ENCODE measurements around the gene MACROD2. TPM values are rescaled to one million over a fixed set of nuclear protein-coding genes. Genes with fewer than 3 reads are reported as not detected.

Gene MACROD2
- polyA plus RNA-seq, 4 donors = 1.00 to 4.8 (median 1.4) TPM

GRCh38 chr20:14375416-14375985, 380.2 kb downstream of the MACROD2 start:
- Histone ChIP-seq H3K4me1 (ENCODE audit: control insufficient read depth in 3 of 3, insufficient read depth in 2 of 3, low read depth in 1 of 3, low read length in 2 of 3) (peaks cover 0 to 15% (median 0%) of the 10 kb centered on the region in 3 donors), H3K27me3 (ENCODE audit: control insufficient read depth in 3 of 3, insufficient read depth in 3 of 3, low read length in 3 of 3) (no peaks in the 10 kb centered on the region), H3K27ac (ENCODE audit: low read depth in 1 of 3, low read length in 2 of 3) (no peak overlapping the region), H3K36me3 (ENCODE audit: control insufficient read depth in 3 of 3, insufficient read depth in 2 of 3, low read depth in 1 of 3, low read length in 3 of 3) (no peaks in the 10 kb centered on the region), H3K4me3 (ENCODE audit: low read depth in 1 of 3, low read length in 3 of 3) (no peak overlapping the region), H3K9me3 (ENCODE audit: control insufficient read depth in 2 of 2, insufficient read depth in 1 of 2, low read depth in 1 of 2, low read length in 1 of 2) (no peaks in the 10 kb centered on the region)
- DNase-seq (peak in 1 of 2 donors; percentile 8), FAIRE-seq (no peak)
- WGBS, 3 donors = 67 to 88% (median 84%) methylated on average over 4 of the region's 4 CpGs

- Histone ChIP-seq H3K36me3 (ENCODE audit: control insufficient read depth in 3 of 3, insufficient read depth in 2 of 3, low read depth in 1 of 3, low read length in 3 of 3) (no peaks in the 10 kb centered on the region), H3K9me3 (ENCODE audit: control insufficient read depth in 2 of 2, insufficient read depth in 1 of 2, low read depth in 1 of 2, low read length in 1 of 2) (no peaks in the 10 kb centered on the region), H3K27ac (ENCODE audit: low read depth in 1 of 3, low read length in 2 of 3) (peak overlapping the region in 1 of 3 donors; percentile 25), H3K27me3 (ENCODE audit: control insufficient read depth in 3 of 3, insufficient read depth in 3 of 3, low read length in 3 of 3) (no peaks in the 10 kb centered on the region), H3K4me1 (ENCODE audit: control insufficient read depth in 3 of 3, insufficient read depth in 2 of 3, low read depth in 1 of 3, low read length in 2 of 3) (peaks cover 0 to 15% (median 0%) of the 10 kb centered on the region in 3 donors), H3K4me3 (ENCODE audit: low read depth in 1 of 3, low read length in 3 of 3) (no peak overlapping the region)
- FAIRE-seq (no peak), DNase-seq (peak; percentile 26 to 78)
Observed at GRCh38 chr20:14378326-14378725, 383.0 kb downstream of the MACROD2 start.

GRCh38 chr20:14383335-14383734, 388.0 kb downstream of the MACROD2 start:
- H3K4me3 ChIP-seq (ENCODE audit: low read depth in 1 of 3, low read length in 3 of 3) = no peak overlapping the region
- no peaks in the 10 kb centered on the region for H3K36me3 ChIP-seq (ENCODE audit: control insufficient read depth in 3 of 3, insufficient read depth in 2 of 3, low read depth in 1 of 3, low read length in 3 of 3)
- H3K4me1 ChIP-seq (ENCODE audit: control insufficient read depth in 3 of 3, insufficient read depth in 2 of 3, low read depth in 1 of 3, low read length in 2 of 3) = peaks cover 0 to 4% (median 0%) of the 10 kb centered on the region in 3 donors
- no peak overlapping the region for H3K27ac ChIP-seq (ENCODE audit: low read depth in 1 of 3, low read length in 2 of 3)
- no peaks in the 10 kb centered on the region for H3K27me3 ChIP-seq (ENCODE audit: control insufficient read depth in 3 of 3, insufficient read depth in 3 of 3, low read length in 3 of 3)
- 70 to 90% (median 83%) methylated on average over 5 of the region's 5 CpGs for WGBS, 3 donors
- FAIRE-seq = no peak
- no peak for DNase-seq
- H3K9me3 ChIP-seq (ENCODE audit: control insufficient read depth in 2 of 2, insufficient read depth in 1 of 2, low read depth in 1 of 2, low read length in 1 of 2) = no peaks in the 10 kb centered on the region

GRCh38 chr20:14384416-14385175, 389.3 kb downstream of the MACROD2 start:
- WGBS, 3 donors = 26 to 38% (median 34%) methylated on average over 1 of the region's 1 CpG
- Histone ChIP-seq H3K4me1 (ENCODE audit: control insufficient read depth in 3 of 3, insufficient read depth in 2 of 3, low read depth in 1 of 3, low read length in 2 of 3) (no peaks in the 10 kb centered on the region), H3K36me3 (ENCODE audit: control insufficient read depth in 3 of 3, insufficient read depth in 2 of 3, low read depth in 1 of 3, low read length in 3 of 3) (no peaks in the 10 kb centered on the region), H3K27me3 (ENCODE audit: control insufficient read depth in 3 of 3, insufficient read depth in 3 of 3, low read length in 3 of 3) (no peaks in the 10 kb centered on the region), H3K27ac (ENCODE audit: low read depth in 1 of 3, low read length in 2 of 3) (no peak overlapping the region), H3K4me3 (ENCODE audit: low read depth in 1 of 3, low read length in 3 of 3) (no peak overlapping the region), H3K9me3 (ENCODE audit: control insufficient read depth in 2 of 2, insufficient read depth in 1 of 2, low read depth in 1 of 2, low read length in 1 of 2) (no peaks in the 10 kb centered on the region)
- no peak for FAIRE-seq
- no peak for DNase-seq

GRCh38 chr20:14385176-14385740, 389.9 kb downstream of the MACROD2 start:
- Histone ChIP-seq H3K27me3 (ENCODE audit: control insufficient read depth in 3 of 3, insufficient read depth in 3 of 3, low read length in 3 of 3) (no peaks in the 10 kb centered on the region), H3K9me3 (ENCODE audit: control insufficient read depth in 2 of 2, insufficient read depth in 1 of 2, low read depth in 1 of 2, low read length in 1 of 2) (no peaks in the 10 kb centered on the region), H3K36me3 (ENCODE audit: control insufficient read depth in 3 of 3, insufficient read depth in 2 of 3, low read depth in 1 of 3, low read length in 3 of 3) (no peaks in the 10 kb centered on the region), H3K27ac (ENCODE audit: low read depth in 1 of 3, low read length in 2 of 3) (no peak overlapping the region), H3K4me3 (ENCODE audit: low read depth in 1 of 3, low read length in 3 of 3) (no peak overlapping the region), H3K4me1 (ENCODE audit: control insufficient read depth in 3 of 3, insufficient read depth in 2 of 3, low read depth in 1 of 3, low read length in 2 of 3) (no peaks in the 10 kb centered on the region)
- DNase-seq (no peak), FAIRE-seq (no peak)
- WGBS, 3 donors = 70 to 84% (median 80%) methylated on average over 2 of the region's 2 CpGs

DNA sequence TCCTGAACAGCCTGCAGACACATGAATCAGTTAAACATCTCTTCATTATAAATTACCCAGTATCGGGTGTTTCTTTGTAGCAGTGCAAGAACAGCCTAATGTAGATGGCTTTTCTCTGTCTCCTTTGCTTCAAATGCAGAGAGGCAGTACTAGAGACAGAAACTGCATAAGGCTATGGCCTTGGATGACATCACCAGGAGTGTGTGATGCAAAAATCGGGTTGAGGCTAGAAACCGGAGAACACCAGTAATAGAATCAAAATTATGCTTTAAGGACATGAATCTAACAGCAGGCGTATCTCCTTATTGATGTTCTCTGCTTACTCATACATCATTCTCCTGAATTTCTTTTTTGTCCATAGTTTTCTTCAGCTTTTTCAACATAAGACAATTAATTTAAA, 391.4 kb downstream of the MACROD2 start:
- WGBS, 3 donors = 92 to 97% (median 92%) methylated on average over 4 of the region's 4 CpGs
- Histone ChIP-seq H3K27ac (ENCODE audit: low read depth in 1 of 3, low read length in 2 of 3) (no peak overlapping the region), H3K4me1 (ENCODE audit: control insufficient read depth in 3 of 3, insufficient read depth in 2 of 3, low read depth in 1 of 3, low read length in 2 of 3) (no peaks in the 10 kb centered on the region), H3K36me3 (ENCODE audit: control insufficient read depth in 3 of 3, insufficient read depth in 2 of 3, low read depth in 1 of 3, low read length in 3 of 3) (no peaks in the 10 kb centered on the region), H3K9me3 (ENCODE audit: control insufficient read depth in 2 of 2, insufficient read depth in 1 of 2, low read depth in 1 of 2, low read length in 1 of 2) (no peaks in the 10 kb centered on the region), H3K4me3 (ENCODE audit: low read depth in 1 of 3, low read length in 3 of 3) (no peak overlapping the region), H3K27me3 (ENCODE audit: control insufficient read depth in 3 of 3, insufficient read depth in 3 of 3, low read length in 3 of 3) (no peaks in the 10 kb centered on the region)
- DNase-seq (no peak), FAIRE-seq (no peak)

GRCh38 chr20:14401479-14402138, 406.3 kb downstream of the MACROD2 start:
- H3K4me1 ChIP-seq (ENCODE audit: control insufficient read depth in 3 of 3, insufficient read depth in 2 of 3, low read depth in 1 of 3, low read length in 2 of 3) = no peaks in the 10 kb centered on the region
- DNase-seq = peak in 1 of 2 donors; percentile 35

DNA sequence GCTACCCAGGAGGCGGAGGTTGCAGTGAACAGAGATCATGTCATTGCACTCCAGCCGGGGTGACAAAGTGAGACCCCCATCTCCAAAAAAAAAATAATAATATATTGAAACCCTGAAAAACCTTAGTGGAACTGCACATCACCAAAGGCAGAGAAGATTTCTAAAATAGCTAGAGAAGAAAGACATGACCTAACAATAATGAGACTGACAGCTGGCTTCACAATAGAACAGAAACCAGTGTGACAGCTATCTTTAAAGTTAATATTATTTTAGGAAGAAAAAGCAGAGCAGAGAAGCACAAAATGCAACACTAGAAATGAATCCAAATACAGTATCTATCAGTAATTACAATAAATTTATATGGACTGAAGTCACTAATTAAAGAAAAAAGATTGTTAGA, 409.2 kb downstream of the MACROD2 start:
- Histone ChIP-seq H3K4me1 (ENCODE audit: control insufficient read depth in 3 of 3, insufficient read depth in 2 of 3, low read depth in 1 of 3, low read length in 2 of 3) (no peaks in the 10 kb centered on the region), H3K9me3 (ENCODE audit: control insufficient read depth in 2 of 2, insufficient read depth in 1 of 2, low read depth in 1 of 2, low read length in 1 of 2) (no peaks in the 10 kb centered on the region), H3K27me3 (ENCODE audit: control insufficient read depth in 3 of 3, insufficient read depth in 3 of 3, low read length in 3 of 3) (no peaks in the 10 kb centered on the region), H3K4me3 (ENCODE audit: low read depth in 1 of 3, low read length in 3 of 3) (no peak overlapping the region), H3K27ac (ENCODE audit: low read depth in 1 of 3, low read length in 2 of 3) (no peak overlapping the region), H3K36me3 (ENCODE audit: control insufficient read depth in 3 of 3, insufficient read depth in 2 of 3, low read depth in 1 of 3, low read length in 3 of 3) (no peaks in the 10 kb centered on the region)
- FAIRE-seq (no peak), DNase-seq (no peak)
- WGBS, 3 donors = 87 to 96% (median 92%) methylated on average over 2 of the region's 2 CpGs

More at GRCh38 chr20:14401479-14402138, 406.3 kb downstream of the MACROD2 start:
- no peak overlapping the region for H3K4me3 ChIP-seq (ENCODE audit: low read depth in 1 of 3, low read length in 3 of 3)
- H3K9me3 ChIP-seq (ENCODE audit: control insufficient read depth in 2 of 2, insufficient read depth in 1 of 2, low read depth in 1 of 2, low read length in 1 of 2) = no peaks in the 10 kb centered on the region
- H3K36me3 ChIP-seq (ENCODE audit: control insufficient read depth in 3 of 3, insufficient read depth in 2 of 3, low read depth in 1 of 3, low read length in 3 of 3) = no peaks in the 10 kb centered on the region
- FAIRE-seq = no peak
- H3K27ac ChIP-seq (ENCODE audit: low read depth in 1 of 3, low read length in 2 of 3) = no peak overlapping the region
- no peaks in the 10 kb centered on the region for H3K27me3 ChIP-seq (ENCODE audit: control insufficient read depth in 3 of 3, insufficient read depth in 3 of 3, low read length in 3 of 3)
